Neuronal stem cell (in vitro differentiated cells): ENCODE results near the gene TTC29.

Source experiments
- DNase-seq: peaks from one replicate; pipeline ENCODE4 v3.0.0-alpha.2; 2013; ENCODE audit warnings: low spot score
- H2AFZ ChIP-seq: one replicate; pipeline ENCODE4 v1.6.1; 2013; ENCODE audit warnings: mild to moderate bottlenecking, low read length, inconsistent platforms
- H2AK5ac ChIP-seq: 2 replicates; pipeline ENCODE4 v1.6.1; 2013; ENCODE audit warnings: low read depth, mild to moderate bottlenecking, inconsistent platforms, low read length, moderate library complexity, mixed read lengths
- H2BK120ac ChIP-seq: 2 replicates; pipeline ENCODE4 v1.6.1; 2013; ENCODE audit warnings: low read depth, mild to moderate bottlenecking, inconsistent platforms, low read length, moderate library complexity, mixed read lengths
- H2BK12ac ChIP-seq: one replicate; pipeline ENCODE4 v1.6.1; 2013; ENCODE audit warnings: low read length, inconsistent platforms
- H2BK15ac ChIP-seq: 2 replicates; pipeline ENCODE4 v1.6.1; 2013; ENCODE audit warnings: mild to moderate bottlenecking, low read length, inconsistent platforms, mixed read lengths
- H2BK5ac ChIP-seq: one replicate; pipeline ENCODE4 v1.6.1; 2013; ENCODE audit warnings: inconsistent platforms, mild to moderate bottlenecking, low read length, moderate library complexity
- H3K14ac ChIP-seq: one replicate; pipeline ENCODE4 v1.6.1; 2013; ENCODE audit warnings: low read length, inconsistent platforms
- H3K18ac ChIP-seq: 2 replicates; pipeline ENCODE4 v1.6.1; 2013; ENCODE audit warnings: low read length, inconsistent platforms
- H3K23ac ChIP-seq: 2 replicates; pipeline ENCODE4 v1.6.1; 2013; ENCODE audit warnings: low read depth, mild to moderate bottlenecking, mixed read lengths, low read length, inconsistent platforms; ENCODE audit not compliant: poor library complexity
- H3K27ac ChIP-seq: replicated peaks from 3 replicates; pipeline ENCODE4 v1.5.1; 2013; ENCODE audit warnings: low read length, inconsistent platforms
- H3K27me3 ChIP-seq, 3 experiments: 2 replicates each; pipeline ENCODE4 v1.6.1; 2013; ENCODE audit warnings: low read length in 3 of 3, mild to moderate bottlenecking in 2 of 3, inconsistent platforms in 1 of 3, low read depth in 1 of 3, mixed read lengths in 1 of 3, moderate library complexity in 1 of 3; ENCODE audit not compliant: control insufficient read depth in 3 of 3, insufficient read depth in 3 of 3
- H3K36me3 ChIP-seq, 2 donors: replicated peaks in 1 of 2; 2 replicates each; pipeline ENCODE4 v1.6.1; 2013; ENCODE audit warnings: low read length in 2 of 2; ENCODE audit not compliant: control insufficient read depth in 2 of 2, insufficient read depth in 2 of 2
- H3K4ac ChIP-seq: 2 replicates; pipeline ENCODE4 v1.6.1; 2013; ENCODE audit warnings: inconsistent platforms, mild to moderate bottlenecking, low read length, moderate library complexity
- H3K4me1 ChIP-seq, 2 donors: 1 replicate in 1 of 2; 2 replicates in 1 of 2; pipeline ENCODE4 v1.6.1; 2013; ENCODE audit warnings: low read length in 2 of 2, low read depth in 1 of 2; ENCODE audit not compliant: control insufficient read depth in 2 of 2, insufficient read depth in 1 of 2
- H3K4me2 ChIP-seq: one replicate; pipeline ENCODE4 v1.6.1; 2013; ENCODE audit warnings: mild to moderate bottlenecking, low read length, inconsistent platforms; ENCODE audit not compliant: insufficient read depth, poor library complexity, severe bottlenecking
- H3K4me3 ChIP-seq, 2 donors: 2 replicates each; pipeline ENCODE4 v1.5.1; 2013; ENCODE audit warnings: low read length in 2 of 2, mild to moderate bottlenecking in 2 of 2, inconsistent platforms in 1 of 2, moderate library complexity in 1 of 2
- H3K79me1 ChIP-seq: one replicate; pipeline ENCODE4 v1.6.1; 2013; ENCODE audit warnings: low read depth, mild to moderate bottlenecking, inconsistent platforms, low read length, moderate library complexity
- H3K9ac ChIP-seq: one replicate; pipeline ENCODE4 v1.6.1; 2013; ENCODE audit warnings: mild to moderate bottlenecking, low read depth, low read length, inconsistent platforms; ENCODE audit not compliant: poor library complexity
- H3K9me3 ChIP-seq, 2 donors: replicated peaks in 1 of 2; 2 replicates each; pipeline versions ENCODE3 to v1.6.1; 2013; ENCODE audit warnings: low read length in 2 of 2, mild to moderate bottlenecking in 2 of 2, inconsistent platforms in 1 of 2, low read depth in 1 of 2, mixed read lengths in 1 of 2, moderate library complexity in 1 of 2; ENCODE audit not compliant: control insufficient read depth in 2 of 2, insufficient read depth in 1 of 2
- H4K8ac ChIP-seq: one replicate; pipeline ENCODE4 v1.6.1; 2013; ENCODE audit warnings: low read depth, mild to moderate bottlenecking, inconsistent platforms, low read length, moderate library complexity
- H4K91ac ChIP-seq: one replicate; pipeline ENCODE4 v1.6.1; 2013; ENCODE audit warnings: low read length, low read depth, mild to moderate bottlenecking, inconsistent platforms; ENCODE audit not compliant: poor library complexity
- WGBS, 2 donors: extraction: QIAGEN DNeasy Blood & Tissue Kit; methylation state at CpG; one replicate each; pipeline ENCODE4 v1.1.7; 2013; ENCODE audit warnings: missing lambda C conversion rate in 2 of 2, mixed read lengths in 1 of 2; ENCODE audit not compliant: insufficient read length in 2 of 2, insufficient replicate concordance in 1 of 2; ENCODE audit errors: extremely low coverage in 2 of 2; 5-methylcytosine and 5-hydroxymethylcytosine counted together

The TTC29 gene

GRCh38 chr4:146975527-146975926, 29.9 kb upstream of the TTC29 start:
- H4K91ac ChIP-seq: no peak overlapping the region
- H4K8ac ChIP-seq: no peak overlapping the region
- no peak overlapping the region for H3K9ac ChIP-seq
- H3K27me3 ChIP-seq: peaks cover 0 to 5% (median 0%) of the 10 kb centered on the region in 3 experiments
- no peak for DNase-seq
- no peaks in the 10 kb centered on the region for H3K36me3 ChIP-seq
- H3K4ac ChIP-seq: no peak overlapping the region
- no peak overlapping the region for H2BK12ac ChIP-seq
- no peaks in the 10 kb centered on the region for H3K79me1 ChIP-seq
- no peak overlapping the region for H3K18ac ChIP-seq
- H3K4me2 ChIP-seq: no peak overlapping the region
- peak overlapping the region; percentile 14 for H3K27ac ChIP-seq
- no peak overlapping the region for H2AFZ ChIP-seq
- no peak overlapping the region for H3K14ac ChIP-seq
- no peak overlapping the region for H2BK5ac ChIP-seq
- no CpG with 5 or more reads among the region's 1 CpG for WGBS, 2 donors
- H3K9me3 ChIP-seq: no peaks in the 10 kb centered on the region
- no peak overlapping the region for H2BK120ac ChIP-seq
- peaks cover 0 to 7% of the 10 kb centered on the region in 2 donors for H3K4me1 ChIP-seq
- no peak overlapping the region for H2AK5ac ChIP-seq
- no peak overlapping the region for H3K23ac ChIP-seq
- no peak overlapping the region for H3K4me3 ChIP-seq
- H2BK15ac ChIP-seq: no peak overlapping the region

GRCh38 chr4:146975036-146975435, 29.4 kb upstream of the TTC29 start:
- no peak overlapping the region for H3K9ac ChIP-seq
- no peak overlapping the region for H3K18ac ChIP-seq
- no peak overlapping the region for H3K23ac ChIP-seq
- H3K27ac ChIP-seq: no peak overlapping the region
- H2BK120ac ChIP-seq: no peak overlapping the region
- H2BK5ac ChIP-seq: no peak overlapping the region
- H2BK15ac ChIP-seq: no peak overlapping the region
- no peak overlapping the region for H3K4me3 ChIP-seq
- no CpG with 5 or more reads among the region's 3 CpGs for WGBS, 2 donors
- H3K4me1 ChIP-seq: peaks cover 0 to 6% of the 10 kb centered on the region in 2 donors
- H3K4me2 ChIP-seq: no peak overlapping the region
- H3K9me3 ChIP-seq: no peaks in the 10 kb centered on the region
- no peaks in the 10 kb centered on the region for H3K36me3 ChIP-seq
- DNase-seq: no peak
- H3K79me1 ChIP-seq: no peaks in the 10 kb centered on the region
- peaks cover 0 to 4% (median 0%) of the 10 kb centered on the region in 3 experiments for H3K27me3 ChIP-seq
- no peak overlapping the region for H4K8ac ChIP-seq
- H2BK12ac ChIP-seq: no peak overlapping the region
- H2AFZ ChIP-seq: no peak overlapping the region
- no peak overlapping the region for H3K4ac ChIP-seq
- no peak overlapping the region for H4K91ac ChIP-seq
- no peak overlapping the region for H3K14ac ChIP-seq
- H2AK5ac ChIP-seq: no peak overlapping the region

DNA sequence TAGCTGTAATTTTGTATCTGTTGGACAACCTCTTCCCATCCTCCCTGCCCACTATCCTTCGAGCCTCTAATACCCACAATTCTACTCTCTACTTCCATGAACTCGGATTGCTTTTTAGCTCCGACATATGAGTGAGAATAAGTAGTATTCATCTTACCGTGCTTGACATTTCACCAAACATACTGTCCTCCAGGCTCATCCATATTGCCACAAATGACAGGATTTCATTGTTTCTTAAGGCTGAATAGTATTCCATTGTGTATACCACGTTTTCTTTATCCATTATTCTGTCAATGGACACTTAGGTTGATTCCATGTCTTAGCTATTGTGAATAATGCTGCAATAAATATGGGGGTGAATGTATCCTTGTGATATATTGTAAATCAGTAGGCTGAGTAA, 26.4 kb upstream of the TTC29 start:
- H2BK12ac ChIP-seq: no peak overlapping the region
- no peak overlapping the region for H3K9ac ChIP-seq
- H3K4ac ChIP-seq: no peak overlapping the region
- H3K79me1 ChIP-seq: no peaks in the 10 kb centered on the region
- H3K9me3 ChIP-seq: no peaks in the 10 kb centered on the region
- no peak overlapping the region for H4K91ac ChIP-seq
- no peak overlapping the region for H2AK5ac ChIP-seq
- H3K4me1 ChIP-seq: peaks cover 0 to 8% of the 10 kb centered on the region in 2 donors
- DNase-seq: no peak
- H2BK5ac ChIP-seq: no peak overlapping the region
- no peak overlapping the region for H3K27ac ChIP-seq
- H3K36me3 ChIP-seq: no peaks in the 10 kb centered on the region
- H4K8ac ChIP-seq: no peak overlapping the region
- no peak overlapping the region for H3K4me2 ChIP-seq
- no CpG with 5 or more reads among the region's 5 CpGs for WGBS, 2 donors
- H3K14ac ChIP-seq: no peak overlapping the region
- H3K27me3 ChIP-seq: no peaks in the 10 kb centered on the region
- no peak overlapping the region for H3K23ac ChIP-seq
- no peak overlapping the region for H3K18ac ChIP-seq
- no peak overlapping the region for H2BK15ac ChIP-seq
- no peak overlapping the region for H2AFZ ChIP-seq
- no peak overlapping the region for H2BK120ac ChIP-seq
- no peak overlapping the region for H3K4me3 ChIP-seq

DNA sequence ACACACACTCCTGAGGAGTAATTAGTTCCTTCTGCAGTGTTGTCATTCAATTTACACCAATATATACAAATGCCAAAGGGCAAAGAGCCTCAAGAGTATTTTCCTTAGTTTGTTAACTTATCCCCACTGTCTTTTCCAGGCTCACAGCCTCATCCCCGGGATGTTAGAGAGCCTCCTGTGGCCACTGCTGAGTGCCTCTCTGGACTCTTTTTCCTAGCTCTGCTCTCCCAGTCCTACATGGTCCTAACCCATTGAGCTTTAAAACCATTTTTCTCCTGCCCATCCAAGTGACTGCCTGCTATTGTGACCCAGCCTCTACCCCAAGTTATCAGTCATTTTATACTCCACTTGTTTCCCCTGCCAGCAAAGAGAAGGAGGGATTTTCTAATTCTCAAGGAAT, 23.5 kb upstream of the TTC29 start:
- no peak overlapping the region for H3K27ac ChIP-seq
- peaks cover 0 to 1% of the 10 kb centered on the region in 2 donors for H3K4me1 ChIP-seq
- no peak overlapping the region for H2BK15ac ChIP-seq
- H2AFZ ChIP-seq: no peak overlapping the region
- no peak overlapping the region for H2BK120ac ChIP-seq
- H2AK5ac ChIP-seq: no peak overlapping the region
- no peak overlapping the region for H3K4ac ChIP-seq
- no peak overlapping the region for H3K18ac ChIP-seq
- H3K9ac ChIP-seq: no peak overlapping the region
- H3K36me3 ChIP-seq: no peaks in the 10 kb centered on the region
- H4K8ac ChIP-seq: no peak overlapping the region
- DNase-seq: no peak
- no peak overlapping the region for H3K23ac ChIP-seq
- WGBS, 2 donors: no CpG with 5 or more reads among the region's 1 CpG
- no peak overlapping the region for H3K14ac ChIP-seq
- H4K91ac ChIP-seq: no peak overlapping the region
- no peak overlapping the region for H3K4me3 ChIP-seq
- H3K79me1 ChIP-seq: no peaks in the 10 kb centered on the region
- no peaks in the 10 kb centered on the region for H3K27me3 ChIP-seq
- no peak overlapping the region for H3K4me2 ChIP-seq
- no peaks in the 10 kb centered on the region for H3K9me3 ChIP-seq
- no peak overlapping the region for H2BK5ac ChIP-seq
- no peak overlapping the region for H2BK12ac ChIP-seq
